AG09309 (cell line): Measurements from ENCODE around the gene BATF3.
"Not testable (repeated sequence)": the region's sequence is repeated elsewhere in the genome, so short reads cannot be mapped to it uniquely, and the experiment has no call there.

Experiments used
- DNase-seq: peaks from one replicate; pipeline ENCODE4 v3.0.0-alpha.2; 2010; ENCODE audit warnings: low read depth
- H3K4me3 ChIP-seq: 2 replicates; pipeline ENCODE4 v1.5.1; 2011; ENCODE audit warnings: mild to moderate bottlenecking, low read depth, low read length, moderate library complexity; ENCODE audit not compliant: control insufficient read depth
- TF ChIP-seq, protein P1 (sequence below): IDR thresholded peaks from 2 replicates; pipeline ENCODE4 v1.5.1; 2011; ENCODE audit warnings: mild to moderate bottlenecking, low read depth, low read length, inconsistent platforms; ENCODE audit not compliant: insufficient read depth, control insufficient read depth; ENCODE audit errors: missing control alignments

BATF3 gene

DNA sequence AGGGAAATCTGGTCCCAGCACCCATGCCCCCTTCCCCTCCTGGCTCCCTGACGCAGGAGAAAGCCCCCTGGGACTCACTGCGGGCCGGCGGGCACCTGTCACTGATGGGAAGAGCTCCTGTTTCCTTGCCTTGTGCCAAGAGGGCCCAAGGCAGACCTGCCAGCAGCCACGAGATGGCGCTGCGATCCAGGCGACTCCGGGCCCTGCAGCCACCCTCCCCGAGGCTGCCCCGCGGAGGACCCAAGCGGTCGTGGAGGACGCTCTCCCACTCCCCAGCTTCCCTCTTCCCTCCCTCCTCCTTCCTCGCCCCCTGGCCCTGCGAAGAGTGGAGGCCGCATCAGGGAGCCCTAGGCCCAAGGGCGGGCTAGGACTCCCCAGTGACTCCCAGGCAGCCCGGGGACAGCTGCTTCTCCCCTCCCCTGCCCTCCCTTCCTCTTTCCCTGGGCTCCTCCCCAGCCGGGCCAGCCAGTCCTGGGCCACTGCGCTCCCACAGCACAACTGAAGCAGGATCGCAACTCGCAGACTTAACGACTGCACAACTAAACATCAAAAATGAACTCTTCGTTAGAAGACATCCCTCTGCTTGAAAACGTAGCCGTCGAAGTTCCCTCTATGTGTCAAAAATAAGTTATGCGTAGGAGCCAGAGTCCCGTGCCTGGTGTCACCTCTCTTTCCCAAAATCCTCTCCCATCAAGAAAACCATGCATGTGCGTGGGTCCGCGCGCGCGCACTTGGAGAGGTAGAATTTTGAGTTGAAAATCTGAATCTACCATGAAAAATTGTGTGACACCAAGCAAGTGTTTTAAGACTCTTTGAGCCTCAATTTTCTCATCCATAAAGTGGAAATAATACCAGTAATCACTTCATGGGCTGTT is 34.2 kb downstream of the BATF3 start:
- TF ChIP-seq, protein P1, sequence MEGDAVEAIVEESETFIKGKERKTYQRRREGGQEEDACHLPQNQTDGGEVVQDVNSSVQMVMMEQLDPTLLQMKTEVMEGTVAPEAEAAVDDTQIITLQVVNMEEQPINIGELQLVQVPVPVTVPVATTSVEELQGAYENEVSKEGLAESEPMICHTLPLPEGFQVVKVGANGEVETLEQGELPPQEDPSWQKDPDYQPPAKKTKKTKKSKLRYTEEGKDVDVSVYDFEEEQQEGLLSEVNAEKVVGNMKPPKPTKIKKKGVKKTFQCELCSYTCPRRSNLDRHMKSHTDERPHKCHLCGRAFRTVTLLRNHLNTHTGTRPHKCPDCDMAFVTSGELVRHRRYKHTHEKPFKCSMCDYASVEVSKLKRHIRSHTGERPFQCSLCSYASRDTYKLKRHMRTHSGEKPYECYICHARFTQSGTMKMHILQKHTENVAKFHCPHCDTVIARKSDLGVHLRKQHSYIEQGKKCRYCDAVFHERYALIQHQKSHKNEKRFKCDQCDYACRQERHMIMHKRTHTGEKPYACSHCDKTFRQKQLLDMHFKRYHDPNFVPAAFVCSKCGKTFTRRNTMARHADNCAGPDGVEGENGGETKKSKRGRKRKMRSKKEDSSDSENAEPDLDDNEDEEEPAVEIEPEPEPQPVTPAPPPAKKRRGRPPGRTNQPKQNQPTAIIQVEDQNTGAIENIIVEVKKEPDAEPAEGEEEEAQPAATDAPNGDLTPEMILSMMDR, result peak; percentile 97
- DNase-seq, result peak; percentile 28
- peak overlapping the region; percentile 77 for H3K4me3 ChIP-seq

DNA sequence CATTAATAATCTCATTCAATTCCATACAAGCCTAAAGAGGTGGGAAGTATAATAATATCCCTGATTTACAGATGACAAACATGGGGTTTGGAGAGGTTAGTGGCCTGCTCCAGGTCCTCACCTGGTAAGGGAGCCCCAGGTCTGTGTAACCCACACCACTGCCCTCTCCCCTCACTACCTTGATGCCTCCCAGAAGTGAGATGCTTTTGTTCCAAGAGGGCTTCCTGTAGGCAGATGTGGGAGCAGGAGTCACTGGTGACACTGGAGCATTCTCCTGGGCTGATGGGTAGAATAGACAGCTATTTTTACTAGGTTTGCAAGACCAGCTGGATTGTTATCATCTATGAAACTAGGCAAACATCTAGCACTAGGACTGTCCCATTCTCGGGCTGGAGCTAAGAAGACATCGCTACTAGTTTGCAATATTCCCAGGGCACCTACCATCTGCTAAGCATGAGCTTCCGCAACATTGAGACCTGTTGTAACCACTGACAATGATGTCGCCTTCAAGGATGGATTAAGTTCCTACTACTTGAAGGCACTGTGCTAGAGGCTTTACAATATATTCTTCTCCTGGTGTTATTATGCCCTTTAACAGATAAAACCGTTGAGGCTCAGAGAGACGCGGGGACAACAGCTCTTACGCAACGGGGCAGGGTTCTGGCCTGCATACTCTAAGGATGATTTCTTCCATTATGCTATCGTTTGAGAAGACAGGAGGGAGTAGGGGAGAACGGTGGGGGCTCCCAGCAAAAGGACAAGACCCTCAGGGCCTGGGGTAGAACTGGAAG is 35.0 kb downstream of the BATF3 start:
- TF ChIP-seq, protein P1, result no peak
- no peak for DNase-seq
- H3K4me3 ChIP-seq, result no peak overlapping the region

DNA sequence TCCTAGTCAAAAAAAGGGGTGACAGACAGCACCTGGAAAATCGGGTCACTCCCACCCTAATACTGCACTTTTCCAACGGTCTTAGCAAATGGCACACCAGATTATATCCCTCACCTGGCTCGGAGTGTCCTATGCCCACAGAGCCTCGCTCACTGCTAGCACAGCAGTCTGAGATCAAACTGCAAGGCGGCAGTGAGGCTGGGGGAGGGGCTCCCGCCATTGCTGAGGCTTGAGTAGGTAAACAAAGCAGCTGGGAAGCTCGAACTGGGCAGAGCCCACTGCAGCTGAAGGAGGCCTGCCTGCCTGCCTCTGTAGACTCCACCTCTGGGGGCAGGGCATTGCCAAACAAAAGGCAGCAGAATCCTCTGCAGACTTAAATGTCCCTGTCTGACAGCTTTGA is 41.4 kb downstream of the BATF3 start:
- not testable (repeated sequence) for DNase-seq, H3K4me3 ChIP-seq

DNA sequence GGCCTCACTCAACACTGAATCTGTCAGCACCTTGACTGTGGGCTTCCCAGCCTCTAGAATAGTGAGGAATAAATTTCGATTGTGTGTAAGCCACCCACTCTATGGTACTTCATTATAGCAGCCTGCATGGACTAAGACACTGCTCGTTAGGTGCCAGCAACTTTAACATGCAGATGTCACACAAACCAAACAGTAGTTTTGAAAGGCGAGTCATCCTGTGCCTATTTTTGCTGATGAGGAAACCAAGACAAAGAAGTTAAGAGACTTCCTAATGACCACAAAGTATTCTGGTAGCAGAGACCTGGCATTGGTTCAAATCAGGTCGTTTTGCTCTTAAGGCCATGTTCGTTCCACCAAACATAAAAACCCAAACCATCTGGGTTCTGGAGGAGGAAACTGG is 42.9 kb downstream of the BATF3 start:
- no peak for DNase-seq
- H3K4me3 ChIP-seq, result no peak overlapping the region
- TF ChIP-seq, protein P1, result no peak

DNA sequence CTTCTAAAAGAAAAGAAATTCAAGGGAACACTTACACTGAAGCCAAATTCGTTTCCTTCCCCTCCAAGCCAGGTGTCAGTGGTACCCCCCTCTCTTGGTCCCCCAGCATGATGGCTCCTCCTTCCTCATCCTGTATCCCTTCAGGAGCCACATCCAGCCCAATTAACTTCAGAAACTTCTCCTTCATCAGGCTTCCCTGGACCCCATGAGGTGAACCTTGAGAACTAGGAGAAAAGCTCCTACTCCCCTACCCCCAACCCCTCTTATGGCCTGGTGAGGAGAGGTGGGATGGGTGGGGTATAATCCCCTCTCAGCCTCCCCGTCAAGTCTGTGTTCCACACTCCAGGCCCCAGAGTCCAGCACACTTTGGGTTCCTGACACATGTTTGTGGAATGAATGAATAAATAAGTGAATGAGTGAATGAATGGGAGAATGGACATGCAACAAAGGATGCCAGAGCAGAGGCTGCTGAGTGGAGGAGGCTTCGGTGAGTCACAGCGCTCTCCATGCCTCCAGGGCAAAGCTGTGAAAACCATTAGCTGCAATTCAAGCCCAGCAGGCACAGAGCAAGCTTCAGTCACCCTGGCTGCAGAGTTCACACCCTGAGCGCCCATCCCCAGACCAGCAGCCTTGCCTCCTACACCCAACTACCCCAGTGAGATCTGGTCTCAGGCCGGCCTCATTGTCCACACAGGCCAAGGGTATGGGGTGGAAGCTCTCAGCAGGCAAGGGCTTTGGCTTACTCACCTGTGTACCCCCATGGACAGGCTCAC is 43.8 kb downstream of the BATF3 start:
- no peak overlapping the region for H3K4me3 ChIP-seq
- DNase-seq, result no peak
- TF ChIP-seq, protein P1, result no peak

DNA sequence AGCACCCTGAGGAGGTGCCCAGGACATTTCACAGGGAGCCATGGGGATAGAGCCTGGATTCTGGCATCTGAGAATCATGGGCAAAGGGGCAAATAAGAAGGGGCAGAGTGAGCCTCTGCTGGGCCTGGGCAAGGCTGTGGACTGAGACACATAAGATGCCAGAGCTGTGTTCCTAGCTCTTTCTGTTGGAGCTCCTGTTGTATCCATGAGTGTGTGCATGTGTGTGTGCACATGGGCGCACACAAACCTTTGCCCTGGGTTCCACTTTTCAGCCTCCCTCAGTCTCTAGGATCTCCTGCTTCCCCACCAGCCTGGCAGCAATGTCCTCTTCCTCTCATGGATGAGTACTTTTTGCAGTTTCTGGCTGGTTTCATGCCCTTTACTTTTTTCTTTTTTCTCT is 47.0 kb downstream of the BATF3 start:
- DNase-seq, result no peak
- TF ChIP-seq, protein P1, result no peak
- no peak overlapping the region for H3K4me3 ChIP-seq
